ENCODE measurements around the gene NKTR. TPM values are rescaled to one million over a fixed set of nuclear protein-coding genes. Genes with fewer than 3 reads are reported as not detected.

The NKTR gene
- total RNA-seq, 1 donor from 2014 or later = 41.7 TPM

GRCh38 chr3:42689421-42690014, 89.0 kb downstream of the NKTR start:
- DNase-seq (ENCODE audit: low spot score in 2 of 2) = no peak
- Histone ChIP-seq H3K27ac (no peak overlapping the region), H3K36me3 (no peaks in the 10 kb centered on the region), H3K4me3 (no peak overlapping the region), H3K4me1 (peaks cover 3 to 17% of the 10 kb centered on the region in 2 donors), H3K27me3 (no peaks in the 10 kb centered on the region), H3K9me3 (no peaks in the 10 kb centered on the region)
- no peak for TF ChIP-seq CTCF (IDR thresholded peaks at IDR 0.05)
- intact Hi-C loops (cut with DNase I) = no loop called here

- Histone ChIP-seq H3K4me1 (peaks cover 3 to 11% of the 10 kb centered on the region in 2 donors), H3K4me3 (no peak overlapping the region), H3K27me3 (no peaks in the 10 kb centered on the region), H3K36me3 (no peaks in the 10 kb centered on the region), H3K9me3 (no peaks in the 10 kb centered on the region), H3K27ac (no peak overlapping the region)
- intact Hi-C loops (cut with DNase I) = no loop called here
- no peak for TF ChIP-seq CTCF (IDR thresholded peaks at IDR 0.05)
- no peak for DNase-seq (ENCODE audit: low spot score in 2 of 2)
These were observed 89.7 kb downstream of the NKTR start for GRCh38 chr3:42690191-42690590.

- H3K36me3 ChIP-seq = no peaks in the 10 kb centered on the region
- intact Hi-C loops (cut with DNase I) = no loop called here
- H3K9me3 ChIP-seq = no peaks in the 10 kb centered on the region
- no peak overlapping the region for H3K4me3 ChIP-seq
- H3K4me1 ChIP-seq = peaks cover 0 to 2% of the 10 kb centered on the region in 2 donors
- H3K27ac ChIP-seq = no peak overlapping the region
- DNase-seq (ENCODE audit: low spot score in 2 of 2) = no peak
- H3K27me3 ChIP-seq = no peaks in the 10 kb centered on the region
- TF ChIP-seq CTCF (IDR thresholded peaks at IDR 0.05) = no peak
These were observed 90.5 kb downstream of the NKTR start for GRCh38 chr3:42690766-42691680.

- Histone ChIP-seq H3K4me3 (no peak overlapping the region), H3K27me3 (no peaks in the 10 kb centered on the region), H3K27ac (no peak overlapping the region), H3K4me1 (no peaks in the 10 kb centered on the region), H3K9me3 (no peaks in the 10 kb centered on the region), H3K36me3 (no peaks in the 10 kb centered on the region)
- intact Hi-C loops (cut with DNase I) = no loop called here
- no peak for DNase-seq (ENCODE audit: low spot score in 2 of 2)
- TF ChIP-seq CTCF (IDR thresholded peaks at IDR 0.05) = no peak
These were observed 91.6 kb downstream of the NKTR start for GRCh38 chr3:42691816-42692666.

GRCh38 chr3:42692667-42693529, 92.4 kb downstream of the NKTR start:
- no peak for TF ChIP-seq CTCF (IDR thresholded peaks at IDR 0.05)
- no peaks in the 10 kb centered on the region for H3K9me3 ChIP-seq
- no peak overlapping the region for H3K4me3 ChIP-seq
- no peak overlapping the region for H3K27ac ChIP-seq
- no peaks in the 10 kb centered on the region for H3K27me3 ChIP-seq
- no peak for DNase-seq (ENCODE audit: low spot score in 2 of 2)
- intact Hi-C loops (cut with DNase I) = no loop called here
- no peaks in the 10 kb centered on the region for H3K36me3 ChIP-seq
- no peaks in the 10 kb centered on the region for H3K4me1 ChIP-seq

Measured in ascending aorta (tissue), 2 donors.